ENCODE measurements around the gene STARD9. TPM values are rescaled to one million over a fixed set of nuclear protein-coding genes. Genes with fewer than 3 reads are reported as not detected.
A peak's percentile ranks its signal among the peaks of the same experiment; 100 is the strongest.

STARD9 gene
- total and polyA plus RNA-seq, 2 of the 13 experiments (the other 11 are each of a cell fraction or from before 2014, with no cell fraction given) = 5.3 to 7.5 TPM

GRCh38 chr15:42735382-42736165 lies 160.2 kb downstream of the STARD9 start:
- in situ Hi-C loops (cut with HindIII; ENCODE audit: extremely low pct_ligation_motif_present, low pct_unique_long_range_greater_than_20kb) = loop anchor here (5.0 kb wide), 1 partner anchor 187 kb away; the partner anchor contains the start of gene TTBK2
- no peak for DNase-seq (ENCODE audit: low spot score)

More at GRCh38 chr15:42735382-42736165, 160.2 kb downstream of the STARD9 start:
- TF ChIP-seq LCORL (IDR thresholded peaks at IDR 0.05) (no peak), LCORL (CRISPR knock-in tag; IDR thresholded peaks at IDR 0.05) (no peak), CERS6 (CRISPR knock-in tag; IDR thresholded peaks at IDR 0.05) (no peak), MEF2D (CRISPR knock-in tag; IDR thresholded peaks at IDR 0.05) (no peak), ZNF788 (CRISPR knock-in tag; IDR thresholded peaks at IDR 0.05; ENCODE audit: borderline replicate concordance) (0 out of 2 replicates have a peak, but pooled peaks have one; percentile 14), ZNF547 (CRISPR knock-in tag; IDR thresholded peaks at IDR 0.05) (no peak), ZBTB25 (CRISPR knock-in tag; IDR thresholded peaks at IDR 0.05) (no peak), ZNF776 (CRISPR knock-in tag; IDR thresholded peaks at IDR 0.05) (no peak)
- WGBS (ENCODE audit: low lambda C conversion rate) = 94% methylated on average over 14 of the region's 19 CpGs
- peaks cover 18 to 49% of the 10 kb centered on the region in 2 experiments for H3K36me3 ChIP-seq (replicated peaks in 1 of 2; ENCODE audit: control insufficient read depth in 1 of 2, insufficient read depth in 2 of 2, low read length in 2 of 2)
- intact Hi-C loops (cut with micrococcal nuclease; ENCODE audit: unreplicated experiment) = no loop called here
- H3K4me1 ChIP-seq (ENCODE audit: insufficient read depth, low read length) = peaks cover 21% of the 10 kb centered on the region
- ChIA-PET POLR2A (no interaction called here), CTCF (ENCODE audit: low intra/inter-chr PET ratio, low total read pairs) (no interaction called here)
- TSS peak; percentile 48 for BruUV-seq (replicated peaks)
- H3K27ac ChIP-seq (ENCODE audit: extremely low read length, insufficient read depth, low read length) = no peak overlapping the region
- H4K20me1 ChIP-seq (ENCODE audit: insufficient read depth, low read length) = 0 out of 2 replicates have a peak, but pooled peaks cover 2% of the 10 kb centered on the region
- H3K9me3 ChIP-seq (ENCODE audit: low read length) = no peaks in the 10 kb centered on the region
- peaks cover 12% of the 10 kb centered on the region for H3K79me2 ChIP-seq (ENCODE audit: insufficient read depth, low read length)
- H2AFZ ChIP-seq (ENCODE audit: low read length) = no peak overlapping the region
- H3K27me3 ChIP-seq (ENCODE audit: control insufficient read depth in 1 of 2, insufficient read depth in 2 of 2, low read length in 2 of 2) = no peaks in the 10 kb centered on the region
- H3K4me2 ChIP-seq (ENCODE audit: low read depth, low read length) = peak overlapping the region; percentile 80
- ATAC-seq (no peak), FAIRE-seq (no peak)
- H3K9ac ChIP-seq (ENCODE audit: insufficient read depth, low read depth, low read length) = peak overlapping the region; percentile 86
- H3K4me3 ChIP-seq (replicated peaks in 1 of 3; ENCODE audit: insufficient read depth in 1 of 3, low read depth in 2 of 3, low read length in 3 of 3) = peak overlapping the region; percentile 76 to 94 (median 86)
